Stimulated activated CD4-positive, alpha-beta T cell treated with anti-CD3 and anti-CD28 coated beads, TNF-alpha, amount 100 ng/mL, for 48 hours (primary cell): ENCODE measurements around the gene GUCA1A.

ENCODE experiments used
- DNase-seq, 3 donors: peaks; one replicate each; pipeline ENCODE4 v3.0.0-alpha.2; 2020; ENCODE audit warnings: low read depth in 3 of 3

GUCA1A gene

DNA sequence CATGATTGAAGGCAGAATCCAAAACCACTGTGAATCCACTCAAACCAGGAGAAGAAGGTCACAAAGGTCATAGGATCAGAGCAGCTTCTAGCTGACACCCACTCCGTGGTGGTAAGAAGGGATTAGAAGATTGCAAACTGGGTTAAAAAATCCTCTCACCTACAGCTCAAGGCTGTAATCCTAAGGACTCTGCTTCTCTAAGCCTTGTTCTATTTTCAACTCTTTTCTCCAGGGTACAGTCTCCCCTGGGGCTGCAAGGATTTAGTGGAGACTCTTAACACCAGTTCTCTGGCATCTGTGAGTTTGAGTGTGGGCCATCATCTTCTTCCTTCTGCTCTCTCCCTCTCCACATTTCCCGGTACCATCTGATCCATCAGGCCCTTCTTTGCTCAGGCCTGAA, at the start of gene GUCA1A:
Gene GUCA1A, plus strand, starts transcription at position 264 of the 400 bp plus-strand sequence. CDS start 250 bp downstream, outside the sequence.
- DNase-seq, result no peak

GRCh38 chr6:42123379-42124103, 49.6 kb upstream of the GUCA1A start:
- no peak for DNase-seq

DNA sequence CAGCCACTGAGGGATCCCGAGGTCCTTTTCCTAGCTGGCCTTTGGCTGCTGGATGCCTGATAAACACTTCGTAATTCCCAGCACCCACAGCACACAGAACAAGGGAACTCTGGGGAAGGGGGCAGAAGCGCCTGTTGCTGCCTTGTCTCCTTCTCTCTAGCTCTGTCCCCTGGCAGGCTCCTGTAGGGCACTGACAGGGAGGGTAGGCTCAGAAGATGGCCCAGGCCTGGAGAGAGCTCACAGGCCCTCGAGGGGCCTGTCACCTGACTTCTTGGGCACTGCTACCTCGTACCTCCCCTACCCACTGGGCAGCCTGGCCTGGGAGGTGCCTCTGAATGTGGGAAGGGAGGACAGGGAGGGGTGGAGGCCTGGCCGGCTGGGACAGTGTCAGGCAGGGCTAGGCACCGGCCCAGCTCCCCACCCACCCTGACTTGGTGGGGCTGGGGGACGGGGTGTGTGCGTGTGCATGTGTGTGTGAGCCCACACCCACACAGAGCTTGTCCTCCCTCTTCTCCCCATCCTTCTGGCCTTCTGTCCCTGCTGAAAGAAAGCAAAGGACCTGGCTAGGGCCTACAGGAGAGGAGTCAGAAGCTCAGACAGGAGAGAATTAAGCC, 48.8 kb upstream of the GUCA1A start:
- no peak for DNase-seq

DNA sequence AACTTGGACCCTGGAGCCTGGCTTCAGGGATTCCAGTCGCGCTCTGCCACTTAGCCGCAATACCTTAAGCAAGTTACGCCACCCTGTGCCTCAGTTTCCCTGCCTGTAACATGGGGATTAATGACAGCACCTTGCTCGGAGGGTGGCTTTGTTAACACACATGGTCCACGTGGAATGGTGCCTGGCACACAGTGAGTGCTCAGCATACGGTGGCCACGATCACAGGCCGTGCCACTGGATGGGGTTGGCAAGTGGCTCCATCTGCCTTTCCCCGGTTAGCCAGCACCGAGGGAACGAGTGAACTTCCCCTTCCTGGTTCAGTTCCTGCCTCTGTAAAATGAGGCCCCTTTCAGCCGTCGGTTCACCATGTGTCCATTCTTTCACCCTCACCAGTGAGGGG, 47.9 kb upstream of the GUCA1A start:
- DNase-seq, result no peak

DNA sequence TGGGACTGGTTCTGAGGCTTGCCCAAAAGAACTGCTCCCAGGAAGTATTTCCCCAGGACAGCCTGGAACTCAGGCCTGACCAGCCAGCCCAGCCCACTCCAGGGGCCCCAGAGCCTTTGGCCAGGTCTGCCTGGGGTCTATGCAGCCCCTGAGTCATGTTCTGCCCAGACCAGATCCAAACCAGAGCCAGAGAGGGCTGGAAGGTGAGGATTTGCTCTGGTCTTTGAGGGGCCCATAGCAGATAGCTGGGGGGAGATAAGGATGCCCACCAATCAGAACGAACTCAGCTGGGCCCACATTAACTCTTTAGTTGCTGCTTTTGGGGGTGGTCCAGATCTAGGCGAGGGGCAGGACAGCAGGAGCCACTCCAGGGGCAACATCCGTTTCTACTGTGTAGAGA, 47.5 kb upstream of the GUCA1A start:
- DNase-seq, result no peak

DNA sequence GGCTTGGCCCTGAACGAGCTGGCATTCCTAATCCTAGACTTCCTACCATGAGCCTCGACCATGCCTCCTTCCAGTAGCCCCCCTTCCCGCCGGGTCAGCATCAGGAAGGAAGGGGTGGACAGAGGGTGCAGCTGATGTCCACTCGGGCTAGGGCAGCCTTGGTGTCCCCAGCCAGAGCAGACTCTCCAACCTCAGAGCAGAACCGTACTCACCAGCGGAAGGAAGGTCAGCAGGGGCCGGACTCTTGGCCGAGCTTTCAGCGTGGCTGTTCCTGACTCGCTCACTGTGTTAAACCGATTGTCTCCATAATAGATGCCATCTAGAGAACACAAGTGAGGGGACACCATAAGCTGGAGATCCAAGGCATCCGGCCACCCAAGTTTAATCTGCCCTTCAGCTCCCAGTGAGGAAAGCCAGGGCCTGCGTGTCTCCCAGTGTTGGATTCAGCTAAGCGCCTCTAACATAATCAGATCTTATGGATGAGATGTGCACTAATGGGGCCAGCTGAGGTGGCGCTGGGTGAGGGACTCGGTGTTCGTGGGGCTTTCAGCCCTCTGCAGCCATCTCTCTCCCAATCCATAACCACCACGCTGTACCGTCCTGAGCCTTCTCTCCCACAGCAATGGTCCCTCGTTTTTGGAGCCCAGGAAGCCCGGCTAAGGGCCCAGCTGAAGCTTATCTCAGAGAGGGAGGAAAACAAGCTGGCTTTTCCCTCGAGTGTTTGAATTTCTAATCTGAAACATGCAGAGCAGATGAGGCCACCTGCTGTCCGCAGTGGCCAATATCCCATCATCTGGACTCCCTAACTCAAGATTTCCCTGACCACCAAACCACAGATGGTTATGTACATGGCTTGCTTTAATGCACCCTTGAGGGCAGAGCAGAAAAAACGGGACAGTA, 44.5 kb upstream of the GUCA1A start:
- no peak for DNase-seq

DNA sequence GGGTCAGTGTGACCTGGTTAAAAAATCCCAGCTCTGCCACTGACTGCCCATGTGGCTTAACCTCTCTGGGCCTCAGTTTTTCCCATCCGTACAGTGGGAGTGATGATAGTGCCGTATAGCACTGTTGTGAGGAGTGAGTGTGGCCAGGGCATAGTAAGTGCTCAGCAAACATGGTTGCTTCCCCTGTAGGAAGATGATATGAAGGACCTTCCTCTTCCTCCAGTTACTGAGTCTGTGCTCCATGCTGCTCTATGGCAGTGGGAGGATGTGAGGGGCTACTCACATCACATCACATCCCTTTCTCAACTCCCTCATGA, 43.8 kb upstream of the GUCA1A start:
- DNase-seq, result no peak

- no peak for DNase-seq
Measured at GRCh38 chr6:42131531-42131930, 41.6 kb upstream of the GUCA1A start.

- DNase-seq, result no peak
Measured at GRCh38 chr6:42133926-42134325, 39.2 kb upstream of the GUCA1A start.

- no peak for DNase-seq
Measured at GRCh38 chr6:42135161-42135560, 38.0 kb upstream of the GUCA1A start.

- no peak for DNase-seq
Measured at GRCh38 chr6:42135722-42136121, 37.4 kb upstream of the GUCA1A start.

DNA sequence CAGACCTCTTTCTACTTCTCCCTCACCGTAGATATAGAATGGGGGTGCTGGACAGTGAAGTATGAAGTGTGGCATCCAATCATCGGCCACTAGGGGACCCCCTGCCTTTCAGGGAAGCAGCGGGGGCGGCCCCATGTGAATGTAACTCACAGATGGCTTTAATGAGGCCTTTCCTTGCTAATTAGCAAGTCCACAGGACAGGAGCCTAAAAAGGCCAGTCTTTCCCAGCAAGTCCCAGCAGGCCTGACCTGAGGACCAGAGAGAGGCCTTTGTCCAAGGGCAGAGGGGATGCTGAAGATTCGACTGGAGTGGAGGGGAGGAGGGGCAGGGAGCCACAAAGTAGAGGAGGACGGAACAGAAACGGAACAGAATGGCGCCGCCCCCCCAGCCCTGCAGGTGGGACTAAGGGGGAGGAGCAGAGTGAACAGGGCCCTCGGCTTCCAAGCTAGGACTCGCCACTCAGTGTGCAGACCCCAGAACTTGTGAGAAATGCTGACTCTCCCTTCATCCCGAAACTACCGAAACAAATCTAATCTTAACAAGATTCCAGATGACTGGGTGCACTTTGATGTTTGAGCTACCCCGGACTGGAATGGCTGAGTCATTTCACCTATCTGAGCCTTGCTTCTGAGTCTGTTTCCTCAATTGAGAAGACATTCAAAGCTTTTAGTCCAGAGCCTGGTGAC, 36.5 kb upstream of the GUCA1A start:
- peak in 2 of 3 donors; percentile 11 to 20 for DNase-seq

DNA sequence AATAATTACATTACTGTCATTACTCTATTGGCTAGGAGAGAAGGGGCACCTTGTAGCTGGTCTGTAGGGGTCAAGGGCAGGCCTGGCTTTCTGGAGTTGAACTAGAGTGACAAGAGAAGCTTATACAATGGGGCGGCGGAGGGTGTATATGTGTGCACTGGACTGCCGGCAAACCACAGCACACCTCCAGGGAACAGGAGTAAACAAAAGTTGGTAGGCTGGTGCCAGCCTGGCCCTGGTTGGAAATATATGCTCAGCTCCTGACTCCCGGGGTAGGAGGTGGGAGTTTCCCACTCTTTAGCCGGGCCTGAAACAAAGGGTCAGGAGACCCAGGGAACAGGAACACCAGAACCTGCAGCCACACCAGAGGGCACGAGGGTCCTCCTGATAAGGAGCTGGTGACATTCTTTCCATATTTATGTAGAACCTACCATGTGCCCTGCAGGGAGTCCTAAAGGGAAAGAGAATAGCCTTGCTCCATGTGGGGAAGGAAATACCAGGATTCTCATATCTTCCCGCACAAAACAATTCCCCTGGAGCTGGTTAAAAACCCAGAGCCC, 35.9 kb upstream of the GUCA1A start:
- no peak for DNase-seq

DNA sequence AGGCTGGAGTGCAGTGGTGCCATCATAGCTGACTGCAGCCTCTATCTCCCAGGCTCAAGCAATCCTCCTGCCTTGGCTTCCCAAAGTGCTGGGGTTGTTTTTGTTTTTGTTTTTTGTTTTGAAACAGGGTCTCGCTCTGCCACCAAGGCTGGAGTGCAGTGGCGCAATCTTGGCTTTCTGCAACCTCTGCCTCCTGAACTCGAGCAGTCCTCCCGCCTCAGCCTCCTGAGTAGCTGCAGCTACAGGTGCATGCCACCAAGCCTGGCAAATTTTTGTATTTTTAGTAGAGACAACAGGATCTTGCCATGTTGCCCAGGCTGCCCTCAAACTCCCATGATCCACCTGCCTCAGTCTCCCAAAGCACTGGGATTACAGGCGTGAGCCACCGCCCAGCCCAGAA, 35.0 kb upstream of the GUCA1A start:
- DNase-seq, result no peak

- DNase-seq, result no peak
Measured at GRCh38 chr6:42138630-42139619, 34.2 kb upstream of the GUCA1A start.

GRCh38 chr6:42140032-42140431, 33.1 kb upstream of the GUCA1A start:
- DNase-seq, result no peak

GRCh38 chr6:42140756-42141602, 32.2 kb upstream of the GUCA1A start:
- no peak for DNase-seq

DNA sequence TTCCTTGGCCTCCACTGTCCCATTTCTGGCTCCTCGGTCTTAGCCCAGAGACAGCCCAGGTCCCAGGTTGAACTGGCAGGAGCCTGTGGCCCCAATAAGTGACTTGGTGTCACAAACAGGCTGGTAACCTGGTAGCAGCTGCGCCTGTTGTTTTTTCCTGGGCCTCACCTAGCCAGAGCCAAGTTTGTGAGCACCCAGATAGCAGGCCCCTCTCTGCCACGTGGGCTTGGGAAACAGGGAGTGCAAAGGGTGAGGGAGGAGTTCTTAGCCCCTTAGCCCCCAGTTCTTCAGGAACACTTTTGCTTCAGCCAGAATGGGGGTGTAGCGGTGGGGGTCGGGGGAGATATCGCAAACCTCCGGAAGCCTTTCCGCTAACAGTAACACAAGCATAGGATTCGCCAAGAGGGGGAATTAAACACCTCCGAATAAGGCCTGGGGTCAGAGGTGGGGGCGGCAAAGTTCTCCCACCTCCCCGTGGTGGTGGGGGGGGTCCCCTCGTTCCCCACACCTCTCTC, 31.5 kb upstream of the GUCA1A start:
- DNase-seq, result no peak

DNA sequence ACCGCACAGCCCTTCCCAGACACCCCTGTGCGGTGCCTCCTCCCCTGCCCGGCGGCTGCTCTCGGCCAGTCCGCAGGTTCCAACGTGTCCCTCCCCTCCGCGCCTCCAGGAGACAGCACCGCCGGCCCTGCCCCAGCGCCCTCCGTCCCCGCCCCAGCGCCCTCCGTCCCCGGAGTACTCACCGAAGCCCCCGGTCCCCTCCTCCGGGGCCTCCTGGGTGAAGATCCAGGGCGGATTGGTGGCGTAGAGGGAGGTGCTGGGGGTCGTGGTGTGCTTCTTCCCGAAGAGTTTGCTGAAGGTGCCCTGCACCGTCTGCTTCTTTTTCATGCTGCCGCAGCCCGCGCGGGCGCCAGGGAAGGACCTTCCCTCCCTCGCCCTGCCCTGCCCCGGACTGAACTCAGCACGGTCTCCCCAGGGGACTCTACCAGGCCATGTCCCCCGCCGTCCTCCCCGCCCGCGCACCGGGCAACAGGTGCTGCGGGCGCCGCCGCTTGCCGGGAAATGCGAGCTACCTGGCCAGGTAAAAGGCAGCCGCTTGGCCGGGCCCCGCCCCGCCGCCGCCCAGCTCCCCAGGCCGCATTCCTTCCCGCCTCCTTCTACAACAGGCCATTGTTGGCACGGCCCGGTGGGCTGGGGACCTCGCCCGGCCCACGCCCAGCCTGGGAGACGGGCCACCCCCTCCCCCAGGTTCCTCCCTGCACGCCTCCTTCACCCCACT, 30.9 kb upstream of the GUCA1A start, which contains the start of gene C6orf132:
Gene C6orf132, minus strand, starts transcription at position 503 of the 718 bp plus-strand sequence. Its CDS starts 176 bp downstream, at position 327.
- no peak for DNase-seq
